Measurements from ENCODE around the gene HOXB6.

The HOXB6 gene

DNA sequence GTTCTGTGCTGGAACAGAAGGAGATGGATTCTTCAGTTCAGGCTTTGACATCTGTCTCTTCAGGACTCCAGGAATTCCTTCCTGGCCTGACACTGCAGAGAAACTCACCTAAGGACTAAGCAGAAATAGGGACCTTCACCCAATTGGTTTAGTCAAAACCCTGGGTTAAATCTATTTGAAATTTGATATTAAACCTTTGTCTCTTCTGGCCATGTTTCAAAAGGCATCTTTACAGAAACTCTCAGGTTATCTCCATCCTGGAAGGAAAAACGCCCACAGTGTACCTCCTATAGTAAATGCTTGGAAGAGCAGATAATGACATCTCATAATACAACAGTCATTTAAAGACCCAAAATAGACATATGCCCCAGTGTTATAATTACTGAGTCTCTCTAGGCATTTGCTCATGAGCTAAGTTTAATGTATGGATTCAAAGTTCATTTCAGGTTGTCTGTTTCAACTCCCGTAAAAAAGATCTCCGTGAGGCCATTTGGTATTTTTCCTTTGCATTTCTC is 21.0 kb downstream of the HOXB6 start:
- DNase-seq: no peak

DNA sequence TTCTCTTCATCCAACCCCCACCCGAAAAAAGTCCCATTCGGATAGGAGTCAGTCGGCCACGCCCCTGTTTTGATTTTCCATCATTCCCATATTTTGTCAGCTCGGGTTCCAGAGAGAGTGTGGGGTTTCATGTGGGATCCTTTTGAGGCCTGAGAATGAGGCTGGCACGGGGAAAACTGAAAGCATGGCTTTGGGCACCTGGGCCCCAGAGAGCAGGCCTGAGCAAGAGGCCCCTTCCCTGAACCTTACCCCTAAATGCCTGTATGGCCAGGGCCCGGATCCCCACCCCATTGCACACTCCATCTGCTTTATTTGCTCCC is 22.1 kb downstream of the HOXB6 start:
- DNase-seq: no peak

DNA sequence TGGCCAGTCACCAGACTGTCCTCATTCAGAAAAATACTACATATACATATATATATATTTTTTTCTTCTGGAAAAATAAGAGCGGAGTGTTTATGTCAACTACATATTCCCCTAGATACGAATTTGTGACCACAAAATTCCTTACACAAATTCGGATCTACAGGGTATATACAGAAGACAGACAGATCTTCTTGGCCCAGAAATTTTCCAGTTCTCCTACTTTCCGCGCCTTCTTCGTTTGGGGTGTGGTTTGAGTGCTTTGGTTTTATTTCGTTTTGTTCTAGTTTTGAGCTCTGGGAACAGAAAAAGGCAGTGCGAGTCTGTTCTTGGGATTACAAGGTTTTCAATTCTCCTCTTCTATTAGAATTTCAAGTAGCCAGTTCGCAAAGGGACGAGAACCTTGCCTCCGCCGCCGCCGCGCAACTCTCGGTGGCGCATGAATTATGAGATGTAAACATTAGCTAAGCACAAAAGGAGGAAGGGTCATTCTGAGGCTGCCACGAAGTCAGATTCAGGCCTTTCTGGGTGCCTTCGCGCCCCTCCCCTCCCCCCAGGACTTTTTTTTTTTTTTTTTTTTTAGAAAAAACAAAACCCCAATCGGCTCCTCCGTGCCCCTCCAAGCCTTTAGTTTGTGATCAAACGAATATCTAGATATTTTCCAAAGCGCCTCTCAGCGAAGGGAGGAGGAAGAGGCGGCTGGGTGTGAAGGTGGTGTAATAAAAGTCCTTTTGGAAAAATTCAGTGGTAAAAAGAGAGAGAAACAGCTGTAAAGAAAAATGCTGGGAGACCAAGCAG is 24.8 kb downstream of the HOXB6 start:
- DNase-seq: no peak

DNA sequence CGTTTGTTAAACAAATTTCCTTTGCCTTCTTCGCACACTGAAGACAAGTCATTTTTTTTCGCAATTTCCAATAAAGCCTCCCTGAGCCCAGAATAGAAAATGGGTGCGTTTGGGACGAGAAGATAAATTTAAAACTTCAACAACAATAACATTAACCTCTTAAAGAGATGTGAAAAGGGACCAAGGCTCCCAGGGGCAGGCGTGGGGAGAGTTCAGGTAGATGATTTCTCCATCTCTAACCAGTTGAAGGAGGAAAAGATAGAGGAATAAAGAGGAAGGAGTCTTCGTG is 25.4 kb downstream of the HOXB6 start:
- DNase-seq: no peak

DNA sequence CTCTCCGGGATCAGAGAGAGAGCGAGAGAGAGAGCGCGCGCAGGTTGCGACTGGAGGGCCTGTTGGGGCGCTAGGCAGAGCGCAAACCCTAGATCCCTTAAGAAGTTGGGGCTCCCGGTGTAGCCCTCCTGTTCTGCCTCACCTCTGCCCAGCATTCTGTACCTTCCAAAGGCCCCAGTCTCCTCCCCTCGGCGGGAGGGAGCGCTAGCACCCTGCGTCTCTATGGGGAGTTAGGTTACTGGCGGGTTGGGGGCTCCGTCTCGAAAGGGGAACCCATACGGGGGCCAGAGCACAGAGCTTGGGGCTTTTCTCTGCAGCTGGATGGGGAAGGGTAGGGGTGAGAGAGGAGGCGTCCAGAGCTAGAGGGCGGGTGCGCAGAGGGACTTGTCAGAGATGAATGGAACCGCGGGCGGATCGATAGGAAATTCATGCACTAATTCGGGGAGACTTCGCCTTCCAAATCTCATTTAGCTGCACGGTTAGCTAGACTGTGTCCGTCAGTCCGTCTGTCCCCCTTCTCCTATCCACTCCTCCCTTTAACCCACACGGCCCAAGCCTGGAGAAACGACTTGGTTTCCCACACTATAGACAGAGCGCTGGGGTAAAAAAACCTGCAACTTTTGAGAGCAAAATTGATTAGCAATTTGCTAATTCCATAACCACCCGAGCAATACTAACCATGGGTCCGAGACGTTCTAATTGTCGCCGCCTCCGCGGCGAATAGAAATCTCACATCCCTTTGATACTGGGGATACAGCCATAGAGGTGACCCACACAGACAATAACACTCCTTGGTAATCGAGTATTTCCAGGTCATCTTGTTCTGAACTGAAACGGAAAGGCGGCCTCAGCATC is 25.9 kb downstream of the HOXB6 start:
- DNase-seq: no peak

DNA sequence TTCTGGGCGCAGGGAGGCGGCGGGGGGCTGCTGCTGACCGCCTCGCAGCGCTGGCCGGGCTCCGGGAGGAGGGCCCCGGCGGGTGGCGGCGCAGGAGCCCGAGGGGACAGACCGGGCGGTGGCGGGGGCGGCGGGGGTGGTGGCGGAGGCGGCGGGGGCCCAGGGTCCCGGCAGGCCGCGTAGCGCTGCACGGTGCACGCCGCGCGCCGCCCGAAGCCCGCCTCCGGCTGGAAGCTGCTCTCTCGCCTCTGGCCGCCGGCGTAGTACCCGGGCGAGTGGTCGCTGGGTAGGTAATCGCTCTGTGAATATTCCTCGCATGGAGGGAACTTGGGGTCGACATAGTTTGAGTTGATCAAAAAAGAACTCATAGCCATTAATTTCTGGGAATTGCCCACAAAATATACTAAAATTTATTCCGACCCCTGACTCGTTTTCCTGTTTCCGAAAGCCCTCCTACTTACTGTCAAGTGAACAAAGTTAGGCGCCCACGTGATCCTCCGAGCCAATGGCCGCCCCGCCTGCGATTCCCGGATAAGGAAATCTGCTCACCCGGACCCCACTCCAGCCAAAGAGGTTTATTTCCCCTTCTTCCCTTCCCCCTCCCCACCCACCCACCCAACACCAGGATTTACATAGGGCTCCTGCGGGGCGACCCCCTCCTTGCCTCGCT is 26.7 kb downstream of the HOXB6 start, which contains the start of gene HOXB4:
TSS of gene HOXB4 (minus strand) at position 405 of the 670 bp plus-strand sequence. CDS start at position 374, 31 bp downstream.
- DNase-seq: peak in 1 of 58 donors; percentile 2

DNA sequence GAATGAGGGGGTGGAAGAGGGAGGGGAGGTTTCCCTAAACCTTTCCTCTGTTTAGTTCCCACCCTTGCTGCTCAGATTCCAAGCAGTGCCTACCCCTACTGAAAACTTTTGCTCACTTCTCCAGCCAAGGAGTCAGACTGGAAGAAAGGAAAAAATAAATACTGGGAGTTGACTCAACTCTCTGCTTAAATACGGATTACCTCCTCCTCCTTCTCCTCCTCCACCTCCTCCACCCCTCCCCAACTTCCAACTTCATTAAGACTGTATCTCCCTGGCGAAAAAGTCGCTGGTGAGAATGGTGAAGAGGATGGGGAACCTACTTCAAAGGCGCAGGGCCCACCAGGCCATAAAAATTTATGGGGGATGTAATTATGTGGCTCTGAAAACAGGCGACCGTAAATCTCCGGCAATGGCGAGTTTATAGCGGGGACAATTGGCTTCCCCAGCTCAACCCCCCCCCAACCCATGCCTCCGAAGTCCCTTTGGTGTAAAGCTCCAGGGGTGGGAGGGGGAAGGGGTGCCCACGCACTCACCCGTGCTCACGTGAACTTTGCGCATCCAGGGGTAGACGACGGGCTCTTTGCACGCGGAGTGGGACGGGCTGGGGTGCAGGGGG is 27.3 kb downstream of the HOXB6 start:
- DNase-seq: no peak

DNA sequence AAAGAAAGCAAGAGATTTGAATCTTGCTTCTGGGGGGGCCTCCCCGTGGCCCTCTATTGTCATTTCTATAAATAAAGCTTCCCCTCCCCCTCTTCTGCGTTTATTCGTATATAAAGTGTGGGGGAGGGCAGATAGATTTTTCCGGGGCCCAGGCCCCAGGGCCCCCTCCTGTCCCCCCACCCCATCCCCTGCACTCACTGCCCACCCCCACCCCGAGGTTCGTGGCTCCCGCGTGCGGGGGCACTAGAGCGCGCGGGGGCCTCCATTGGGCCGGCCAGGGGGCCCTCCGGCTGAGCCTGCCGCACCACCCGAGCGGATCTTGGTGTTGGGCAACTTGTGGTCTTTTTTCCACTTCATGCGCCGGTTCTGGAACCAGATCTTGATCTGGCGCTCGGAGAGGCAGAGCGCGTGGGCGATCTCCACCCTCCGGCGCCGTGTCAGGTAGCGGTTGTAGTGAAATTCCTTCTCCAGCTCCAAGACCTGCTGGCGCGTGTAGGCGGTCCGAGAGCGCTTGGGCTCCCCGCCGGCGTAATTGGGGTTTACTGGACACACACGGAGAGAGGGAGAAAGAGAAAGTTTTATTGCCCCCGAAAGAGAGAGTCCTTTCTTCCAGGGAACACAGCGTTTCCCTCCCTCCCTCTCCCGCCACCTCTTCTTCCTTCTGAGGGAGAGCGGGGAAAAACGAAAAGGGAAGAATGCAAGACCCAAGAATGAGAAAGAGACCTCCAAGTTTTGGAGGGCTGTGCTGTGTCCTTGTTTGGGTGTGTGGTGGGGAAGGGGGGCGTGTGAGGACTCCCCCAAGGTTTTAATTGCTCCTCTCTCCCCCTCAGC is 28.1 kb downstream of the HOXB6 start:
- no peak for DNase-seq

DNA sequence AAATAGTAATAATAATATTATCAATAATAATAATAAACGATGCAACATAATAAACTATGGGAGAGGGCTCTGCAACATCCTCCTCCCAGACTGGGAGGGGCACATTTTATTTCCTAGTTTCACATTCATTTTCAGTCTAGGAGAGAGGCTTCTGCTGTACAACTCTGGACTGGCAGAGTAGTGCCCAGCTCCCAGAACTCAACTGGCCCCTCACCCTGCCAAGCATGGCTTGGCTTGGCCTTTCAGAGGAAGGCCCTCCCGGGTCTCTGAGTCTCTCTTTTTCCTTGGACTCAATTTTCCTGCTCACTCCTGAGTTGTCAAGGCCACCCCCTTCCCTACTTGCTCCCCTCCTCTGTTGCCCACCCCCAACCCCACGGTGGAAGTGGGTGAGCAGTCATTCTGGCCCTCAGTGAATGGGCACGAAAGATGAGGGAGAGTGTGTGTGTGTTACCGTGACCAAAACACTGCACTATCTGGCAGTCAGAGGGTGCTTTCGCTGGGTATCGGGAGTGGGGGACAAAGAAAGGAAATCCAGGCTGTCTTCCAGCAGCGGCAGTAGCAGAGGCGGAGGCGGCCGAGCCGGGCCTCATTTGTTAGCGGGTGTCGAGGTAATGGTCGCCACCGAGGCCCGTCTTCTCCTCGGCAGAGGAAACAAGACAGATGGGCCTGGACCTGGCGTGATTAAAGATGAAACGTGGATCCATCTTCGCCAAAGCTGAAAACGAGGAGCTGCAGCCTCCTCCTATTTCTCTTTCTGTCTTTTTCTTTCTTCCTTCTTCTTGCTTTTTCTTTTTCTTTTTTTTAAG is 28.9 kb downstream of the HOXB6 start:
- DNase-seq: no peak

DNA sequence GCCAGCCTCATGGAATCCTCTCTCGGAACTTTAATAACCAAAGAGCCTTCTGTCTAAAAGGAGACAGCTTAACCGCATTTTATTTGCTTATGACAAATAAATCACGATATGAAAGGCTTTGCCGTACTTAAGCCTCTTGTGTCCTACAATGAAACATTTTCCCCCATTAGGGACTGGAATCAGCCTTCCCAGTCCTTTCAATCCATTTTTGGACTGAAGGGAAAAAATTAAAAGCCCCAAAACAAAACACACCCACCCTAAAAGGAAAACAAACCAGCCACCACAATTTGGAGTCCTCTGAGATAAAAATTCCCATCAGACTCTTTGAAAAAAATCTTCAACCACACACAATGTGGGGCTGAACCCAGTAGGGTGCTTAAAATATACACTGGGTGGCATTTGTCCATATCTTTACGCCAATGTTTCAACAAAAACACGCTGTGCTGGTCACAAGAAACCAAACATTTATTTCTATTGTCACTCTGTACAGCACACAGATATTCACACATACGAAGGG is 29.7 kb downstream of the HOXB6 start:
- DNase-seq: no peak

DNA sequence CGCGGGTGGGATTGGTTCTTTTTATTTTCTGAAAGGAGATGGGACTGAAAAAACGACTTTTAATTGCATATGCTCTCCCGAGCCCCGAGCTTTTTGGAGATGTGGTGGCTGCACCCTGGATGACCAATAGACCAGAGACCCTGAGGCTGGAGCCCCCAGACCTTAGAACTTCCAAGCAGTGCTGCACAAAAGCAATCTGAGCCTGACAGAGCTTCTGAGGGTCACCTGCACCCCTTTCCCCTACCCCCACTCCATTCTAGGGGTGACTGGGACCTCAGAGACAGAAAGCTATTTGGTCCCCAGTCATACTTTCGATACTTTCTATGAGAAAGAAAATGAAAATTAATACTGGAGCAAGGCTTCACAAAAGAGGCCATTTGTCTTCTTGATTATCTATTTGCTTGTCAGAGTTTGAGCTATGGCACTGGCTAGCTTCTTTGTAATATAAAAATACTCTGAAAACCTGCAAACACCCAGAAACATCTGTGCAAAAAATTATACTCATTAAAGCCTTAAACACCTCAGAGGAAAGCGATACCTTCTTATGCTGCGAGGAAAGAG is 30.2 kb downstream of the HOXB6 start:
- DNase-seq: no peak

DNA sequence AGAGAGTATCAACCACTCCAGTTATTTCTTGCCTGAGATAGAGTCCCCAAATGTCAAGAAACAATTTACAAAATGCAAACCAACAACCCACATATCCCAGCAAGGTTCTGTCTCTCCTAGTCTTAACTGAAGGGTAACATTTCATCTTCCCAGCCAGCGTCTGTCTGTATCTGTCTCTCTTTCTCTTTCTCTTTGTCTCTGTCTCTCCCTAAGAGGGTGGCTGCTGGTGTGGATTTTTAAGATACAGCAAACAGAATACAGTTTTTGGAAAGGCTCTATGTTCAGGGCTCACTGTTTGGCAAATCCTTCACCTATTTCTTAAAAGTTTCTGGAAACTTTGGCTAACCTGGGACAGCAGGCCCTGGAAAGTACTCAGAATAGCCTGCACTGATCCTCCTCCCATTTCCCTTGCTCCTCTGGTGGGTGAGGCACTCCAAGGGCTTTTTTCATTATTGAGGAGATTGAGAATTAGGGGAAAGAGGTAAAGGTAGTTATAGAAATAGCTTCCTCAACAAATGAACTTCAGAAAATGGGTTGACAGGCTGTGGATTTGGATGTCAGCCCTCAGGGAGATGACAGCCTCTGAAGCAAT is 32.9 kb downstream of the HOXB6 start:
- no peak for DNase-seq

DNA sequence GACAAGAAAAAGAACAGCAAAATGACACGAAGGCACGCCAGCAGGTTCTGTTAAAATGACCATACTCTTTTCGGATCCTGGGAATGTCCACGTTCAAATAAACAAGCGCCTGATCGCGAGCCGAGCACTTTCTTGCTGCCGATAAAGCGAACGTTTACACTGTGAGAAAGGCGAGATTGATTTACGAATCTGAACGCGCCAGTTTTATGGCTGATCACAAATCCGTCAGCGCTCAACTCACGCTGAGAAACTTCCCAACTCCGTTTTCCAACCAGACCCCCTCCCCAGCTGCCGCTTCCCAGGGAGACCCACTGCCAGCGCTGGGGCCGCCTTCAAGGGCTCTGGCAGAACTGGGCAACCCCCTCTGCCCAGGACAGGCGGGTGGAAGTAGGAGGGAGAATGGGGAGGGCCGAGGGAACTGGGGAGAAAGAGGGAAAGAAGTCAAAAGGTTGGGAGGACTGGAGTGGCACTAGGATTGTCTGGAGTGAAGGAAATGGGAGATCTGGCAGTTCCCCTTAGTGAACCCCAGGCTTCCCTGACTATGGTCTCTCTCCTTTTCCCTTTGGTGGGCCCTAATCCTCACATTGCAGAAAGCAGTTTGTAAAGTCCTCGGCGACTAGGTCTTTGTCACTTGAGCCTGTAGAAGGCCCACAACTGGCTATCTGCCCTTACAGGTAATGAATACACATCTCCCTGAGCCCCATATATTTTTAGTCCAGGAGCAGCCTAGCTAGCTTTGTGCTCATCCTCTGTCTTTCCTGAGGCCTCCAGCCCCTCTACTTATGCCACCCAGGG is 33.6 kb downstream of the HOXB6 start:
- DNase-seq: no peak

DNA sequence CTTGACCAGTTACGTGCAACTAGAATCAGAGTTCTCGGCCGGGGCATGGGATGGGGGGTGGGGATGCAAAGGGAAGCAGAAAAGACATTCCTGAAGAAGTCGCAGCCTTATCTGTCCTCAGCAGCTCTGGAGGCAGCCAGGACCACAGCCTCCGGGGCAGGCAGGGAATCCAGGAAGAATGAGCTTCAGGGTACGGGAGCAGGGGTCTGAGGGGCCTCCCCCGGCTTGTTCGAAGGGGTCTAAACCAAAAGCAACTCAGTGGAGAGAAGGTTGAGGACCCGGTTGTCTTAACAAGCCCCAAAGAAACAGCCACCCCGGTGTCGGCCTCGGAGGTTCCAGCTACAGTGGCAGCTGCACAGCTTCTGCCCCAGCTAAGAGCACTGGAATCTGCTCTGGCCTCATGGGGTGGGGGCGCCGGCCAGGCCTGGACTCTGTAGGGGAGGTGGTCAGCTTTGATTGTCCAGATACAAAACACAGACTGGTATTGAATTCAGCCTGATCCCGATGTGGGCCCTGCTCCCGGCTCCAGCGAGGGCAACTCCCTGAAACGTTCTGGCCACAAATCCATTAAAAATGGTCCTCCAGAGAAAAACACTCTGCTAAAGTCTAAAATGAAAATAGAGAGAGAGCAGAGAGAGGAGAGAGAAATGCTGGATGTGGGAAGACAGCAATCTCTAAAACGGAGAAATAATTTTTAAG is 34.3 kb downstream of the HOXB6 start:
- DNase-seq: no peak

DNA sequence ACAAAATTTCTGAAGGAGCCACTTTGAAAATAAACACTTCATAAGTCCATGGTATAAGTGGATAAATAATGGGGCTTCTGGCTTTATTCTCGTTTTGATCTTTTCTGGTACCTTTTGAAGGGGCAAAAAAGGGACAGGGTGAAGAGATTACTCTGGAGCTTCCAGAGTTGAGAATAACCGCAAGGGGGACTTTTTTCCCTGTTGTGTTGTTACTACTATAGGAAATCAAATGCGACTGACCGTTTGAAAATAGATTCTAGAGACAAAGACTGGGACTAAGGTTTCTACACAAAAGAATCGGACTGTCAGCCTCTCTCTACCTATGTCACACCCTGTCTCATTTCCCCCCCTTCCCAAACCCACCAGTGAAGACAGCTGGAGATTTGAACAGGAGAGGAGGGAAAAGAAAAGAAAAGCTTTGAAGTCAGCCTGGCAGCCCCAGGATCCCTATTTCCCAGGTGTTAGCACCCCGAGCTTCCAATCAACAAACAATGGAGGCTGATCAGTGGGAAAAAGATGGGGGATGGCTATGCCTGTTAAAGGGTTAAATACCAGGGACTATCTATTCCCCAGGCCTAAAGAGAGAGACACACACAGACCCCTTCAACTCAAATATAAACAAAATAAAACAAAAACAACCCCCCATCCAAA is 35.0 kb downstream of the HOXB6 start:
- DNase-seq: no peak

DNA sequence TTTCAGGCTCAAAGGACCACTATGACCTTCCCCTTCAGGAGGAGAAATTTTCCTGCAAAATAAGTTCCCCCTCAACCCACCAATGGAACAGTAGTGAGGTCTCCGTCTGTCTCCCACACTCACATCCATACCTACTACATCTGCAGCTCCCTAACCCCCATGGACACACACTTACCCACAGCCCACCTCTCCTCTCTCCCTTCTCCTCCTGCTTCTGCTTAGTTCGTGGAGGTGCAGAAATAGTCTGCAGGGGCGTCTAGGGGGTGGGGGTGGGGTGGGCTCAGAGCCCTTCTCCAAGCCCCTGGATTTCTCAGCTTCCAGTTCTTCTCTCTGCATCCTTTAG is 35.6 kb downstream of the HOXB6 start:
- DNase-seq: no peak

Data from anterior cingulate cortex (tissue), 58 donors.